Rectal smooth muscle tissue (tissue), 1 donor: ENCODE results near the gene KLHDC4.
"Not testable (repeated sequence)": the region's sequence is repeated elsewhere in the genome, so short reads cannot be mapped to it uniquely, and the experiment has no call there.

Source experiments
- H3K27ac ChIP-seq: one replicate; pipeline ENCODE4 v1.7.0; 2013; ENCODE audit warnings: low read depth, low read length, inconsistent platforms
- H3K27me3 ChIP-seq: one replicate; pipeline ENCODE4 v1.7.0; 2013; ENCODE audit warnings: low read length; ENCODE audit not compliant: control insufficient read depth, insufficient read depth
- H3K36me3 ChIP-seq: one replicate; pipeline ENCODE4 v1.7.0; 2013; ENCODE audit warnings: low read length; ENCODE audit not compliant: control insufficient read depth, insufficient read depth
- H3K4me1 ChIP-seq: one replicate; pipeline ENCODE4 v1.7.0; 2013; ENCODE audit warnings: low read length; ENCODE audit not compliant: control insufficient read depth, insufficient read depth
- H3K4me3 ChIP-seq: one replicate; pipeline ENCODE4 v1.7.0; 2013; ENCODE audit warnings: low read length
- H3K9ac ChIP-seq: one replicate; pipeline ENCODE4 v1.7.0; 2013; ENCODE audit warnings: low read length

Gene KLHDC4

GRCh38 chr16:87765776-87766484 is at the start of gene KLHDC4:
Gene KLHDC4 (minus strand): TSS chr16:87765986. CDS start chr16:87765890, 96 bp downstream.
- Histone ChIP-seq H3K27me3 (no peaks in the 10 kb centered on the region), H3K4me3 (peak within 1 kb of the TSS; percentile 92), H3K36me3 (peaks cover 6% of the 10 kb centered on the region), H3K27ac (peak within 1 kb of the TSS; percentile 75), H3K9ac (peak within 1 kb of the TSS; percentile 59), H3K4me1 (peaks cover 5% of the 10 kb centered on the region)

DNA sequence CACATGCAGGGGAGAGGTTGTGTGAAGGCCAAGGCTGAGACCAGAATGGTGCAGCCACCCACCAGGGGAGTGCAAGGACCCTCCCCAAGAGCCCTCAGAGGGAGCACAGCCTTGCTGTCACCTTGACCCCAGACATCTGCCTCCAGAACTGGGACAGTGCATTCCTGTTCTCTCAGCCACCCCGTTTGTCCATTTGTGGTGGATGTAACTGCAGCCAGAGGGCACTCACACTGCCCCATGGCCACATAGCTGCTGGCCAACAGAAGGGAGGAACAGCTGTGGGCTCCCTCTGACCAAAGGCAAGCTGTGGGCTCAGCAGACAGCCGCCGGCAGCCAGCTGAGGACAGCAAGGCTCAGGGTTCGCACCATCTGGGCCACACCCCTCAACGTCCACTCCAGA is 49.8 kb upstream of the KLHDC4 start:
- Histone ChIP-seq H3K4me3 (no peak overlapping the region), H3K27ac (no peak overlapping the region), H3K27me3 (no peaks in the 10 kb centered on the region), H3K9ac (no peak overlapping the region), H3K36me3 (no peaks in the 10 kb centered on the region), H3K4me1 (no peaks in the 10 kb centered on the region)

GRCh38 chr16:87812200-87812656 is 46.4 kb upstream of the KLHDC4 start:
- Histone ChIP-seq H3K27ac (no peak overlapping the region), H3K9ac (no peak overlapping the region), H3K27me3 (no peaks in the 10 kb centered on the region), H3K36me3 (no peaks in the 10 kb centered on the region), H3K4me1 (peaks cover 2% of the 10 kb centered on the region), H3K4me3 (no peak overlapping the region)

DNA sequence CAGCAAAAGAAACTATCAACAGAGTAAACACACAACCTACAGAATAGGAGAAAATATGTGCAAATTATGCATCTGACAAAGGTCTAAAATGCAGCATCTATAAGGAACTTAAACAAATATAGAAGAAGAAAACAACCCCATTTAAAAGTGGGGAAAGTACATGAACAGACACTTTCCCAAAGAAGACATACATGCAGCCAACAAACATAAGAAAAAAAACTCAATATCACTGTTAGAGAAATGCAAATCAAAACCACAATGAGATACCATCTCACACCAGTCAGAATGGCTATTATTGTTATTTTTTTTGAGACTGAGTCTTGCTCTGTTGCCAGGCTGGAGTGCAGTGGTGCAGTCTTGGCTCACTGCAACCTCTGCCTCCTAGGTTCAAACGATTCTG is 45.7 kb upstream of the KLHDC4 start:
- H3K4me3 ChIP-seq, H3K9ac ChIP-seq, H3K4me1 ChIP-seq, H3K36me3 ChIP-seq, H3K27me3 ChIP-seq, H3K27ac ChIP-seq: not testable (repeated sequence)

GRCh38 chr16:87809150-87809902 is 43.5 kb upstream of the KLHDC4 start:
- H3K9ac ChIP-seq: no peak overlapping the region
- no peaks in the 10 kb centered on the region for H3K36me3 ChIP-seq
- H3K4me1 ChIP-seq: peaks cover 12% of the 10 kb centered on the region
- no peak overlapping the region for H3K27ac ChIP-seq
- H3K27me3 ChIP-seq: no peaks in the 10 kb centered on the region
- H3K4me3 ChIP-seq: no peak overlapping the region

- Histone ChIP-seq H3K4me1 (peaks cover 12% of the 10 kb centered on the region), H3K36me3 (no peaks in the 10 kb centered on the region), H3K27ac (no peak overlapping the region), H3K27me3 (no peaks in the 10 kb centered on the region), H3K4me3 (no peak overlapping the region), H3K9ac (no peak overlapping the region)
Measured at GRCh38 chr16:87808108-87808507, 42.3 kb upstream of the KLHDC4 start.

- no peaks in the 10 kb centered on the region for H3K27me3 ChIP-seq
- no peak overlapping the region for H3K27ac ChIP-seq
- H3K4me3 ChIP-seq: peak overlapping the region; percentile 54
- no peaks in the 10 kb centered on the region for H3K36me3 ChIP-seq
- H3K4me1 ChIP-seq: peaks cover 12% of the 10 kb centered on the region
- H3K9ac ChIP-seq: no peak overlapping the region
Measured at GRCh38 chr16:87806641-87807546, 41.1 kb upstream of the KLHDC4 start.

DNA sequence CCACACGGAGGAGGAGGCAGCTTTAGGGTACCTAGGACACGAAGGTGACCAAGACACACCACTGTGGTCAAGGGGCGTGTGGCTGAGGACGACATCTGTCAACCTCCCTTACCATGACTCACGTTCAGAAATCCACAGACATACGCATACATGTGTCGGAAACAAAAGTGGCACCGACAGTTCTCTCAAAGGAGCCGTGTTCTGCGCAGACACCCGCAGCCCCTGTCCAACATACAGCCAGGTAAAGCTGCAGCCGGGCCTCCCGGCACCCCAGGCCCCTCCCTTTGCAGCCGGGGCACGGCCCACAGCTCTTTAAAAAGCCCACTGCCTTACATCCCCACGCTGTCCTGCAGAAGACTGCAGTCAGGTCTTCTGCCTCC is 40.5 kb upstream of the KLHDC4 start:
- H3K9ac ChIP-seq: no peak overlapping the region
- H3K27me3 ChIP-seq: no peaks in the 10 kb centered on the region
- peaks cover 12% of the 10 kb centered on the region for H3K4me1 ChIP-seq
- peak overlapping the region; percentile 54 for H3K4me3 ChIP-seq
- no peak overlapping the region for H3K27ac ChIP-seq
- no peaks in the 10 kb centered on the region for H3K36me3 ChIP-seq

GRCh38 chr16:87803385-87803784 is 37.6 kb upstream of the KLHDC4 start:
- Histone ChIP-seq H3K27me3 (no peaks in the 10 kb centered on the region), H3K9ac (no peak overlapping the region), H3K4me1 (peaks cover 12% of the 10 kb centered on the region), H3K4me3 (no peak overlapping the region), H3K36me3 (no peaks in the 10 kb centered on the region), H3K27ac (no peak overlapping the region)

DNA sequence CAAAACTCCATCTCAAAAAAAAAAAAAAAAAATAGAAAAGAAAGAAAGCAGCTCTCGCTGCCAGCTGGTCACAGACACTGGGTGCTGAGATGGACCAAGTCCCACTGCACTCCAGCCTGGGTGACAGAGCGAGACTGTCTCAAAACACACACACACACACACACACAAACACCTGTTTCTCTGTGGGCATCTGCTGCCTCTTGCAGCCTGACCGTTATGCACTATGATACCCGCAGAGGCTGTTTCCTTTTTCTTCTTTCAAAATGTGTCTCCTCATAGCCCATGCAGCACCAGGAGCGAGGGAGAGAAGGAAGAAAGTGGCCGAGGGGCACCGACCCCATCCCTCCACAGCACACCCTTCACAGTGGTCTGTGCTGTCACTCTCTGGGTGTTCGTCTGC is 36.9 kb upstream of the KLHDC4 start:
- Histone ChIP-seq H3K4me1 (peaks cover 12% of the 10 kb centered on the region), H3K4me3 (no peak overlapping the region), H3K9ac (no peak overlapping the region), H3K27ac (no peak overlapping the region), H3K36me3 (no peaks in the 10 kb centered on the region), H3K27me3 (no peaks in the 10 kb centered on the region)

GRCh38 chr16:87801679-87802259 is 36.0 kb upstream of the KLHDC4 start:
- Histone ChIP-seq H3K27me3 (no peaks in the 10 kb centered on the region), H3K4me1 (peaks cover 5% of the 10 kb centered on the region), H3K36me3 (no peaks in the 10 kb centered on the region), H3K9ac (no peak overlapping the region), H3K27ac (no peak overlapping the region), H3K4me3 (no peak overlapping the region)

DNA sequence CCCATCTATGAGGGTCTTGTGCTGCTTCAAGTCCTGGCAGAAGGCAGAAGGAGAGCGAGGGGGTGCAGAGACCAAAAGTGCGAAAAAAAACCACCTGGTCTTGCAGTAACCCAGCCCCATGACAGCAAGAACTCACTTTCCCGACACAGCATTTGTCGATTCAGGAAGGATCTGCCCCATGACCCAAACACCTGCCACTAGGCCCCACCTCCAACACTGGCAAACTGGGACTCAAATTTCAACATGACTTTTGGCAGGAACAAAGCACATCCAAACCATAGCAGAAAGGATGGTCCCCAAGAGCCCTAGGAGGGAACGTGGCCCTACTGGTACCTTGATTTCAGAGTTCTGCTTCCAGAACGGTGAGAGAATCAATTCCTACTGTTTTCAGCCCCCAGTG is 34.7 kb upstream of the KLHDC4 start:
- Histone ChIP-seq H3K4me1 (no peaks in the 10 kb centered on the region), H3K27ac (no peak overlapping the region), H3K36me3 (no peaks in the 10 kb centered on the region), H3K4me3 (no peak overlapping the region), H3K9ac (no peak overlapping the region), H3K27me3 (no peaks in the 10 kb centered on the region)
